HEK293 (cell line): ENCODE measurements around the gene SOX5.

ENCODE experiments used
- HOXA7 ChIP-seq: sonication (generic); formaldehyde crosslinking; IDR thresholded peaks from 2 replicates; pipeline ENCODE4 v1.8.1; 2022; ENCODE audit warnings: missing genetic modification reagents, borderline replicate concordance
- PRDM1 ChIP-seq: fragments of 450-650 bp; formaldehyde crosslinking; IDR thresholded peaks from 2 replicates; pipeline ENCODE4; 2016; ENCODE audit warnings: missing biosample characterization, missing genetic modification characterization
- ZBTB20 ChIP-seq: fragments of 450-650 bp; formaldehyde crosslinking; IDR thresholded peaks from 2 replicates; pipeline ENCODE4 v1.5.1; 2016; ENCODE audit warnings: missing biosample characterization, missing genetic modification characterization
- ZNF394 ChIP-seq: fragments of 450-650 bp; formaldehyde crosslinking; IDR thresholded peaks from 2 replicates; pipeline ENCODE4 v1.5.1; 2016; ENCODE audit warnings: missing biosample characterization, missing genetic modification characterization, mild to moderate bottlenecking, moderate library complexity, borderline replicate concordance
- ZNF670 ChIP-seq: fragments of 450-650 bp; formaldehyde crosslinking; IDR thresholded peaks from 2 replicates; pipeline ENCODE4 v1.5.1; 2016; ENCODE audit warnings: missing biosample characterization, missing genetic modification characterization, low read depth
- ZNF768 ChIP-seq: fragments of 450-650 bp; formaldehyde crosslinking; IDR thresholded peaks from 2 replicates; pipeline ENCODE4 v1.5.1; 2018; ENCODE audit warnings: missing biosample characterization, mild to moderate bottlenecking, missing genetic modification characterization
- TF ChIP-seq, protein P1 (sequence below): fragments of 450-650 bp; formaldehyde crosslinking; conservative IDR thresholded peaks from 2 replicates; pipeline ENCODE4 v1.5.1; 2016; ENCODE audit warnings: low read depth, missing biosample characterization, missing genetic modification characterization
- TF ChIP-seq, protein P2 (sequence below): fragments of 450-650 bp; formaldehyde crosslinking; IDR thresholded peaks from 2 replicates; pipeline ENCODE4 v1.5.1; 2017; ENCODE audit warnings: missing biosample characterization, missing genetic modification characterization
- TF ChIP-seq, protein P3 (sequence below): fragments of 450-650 bp; formaldehyde crosslinking; IDR thresholded peaks from 2 replicates; pipeline ENCODE4 v1.5.1; 2016; ENCODE audit warnings: missing biosample characterization, missing genetic modification characterization
- TF ChIP-seq, protein P4 (sequence below): fragments of 450-650 bp; formaldehyde crosslinking; IDR thresholded peaks from 2 replicates; pipeline ENCODE4 v1.5.1; 2016; ENCODE audit warnings: missing biosample characterization, missing genetic modification characterization
- TF ChIP-seq, protein P5 (sequence below): fragments of 450-650 bp; formaldehyde crosslinking; IDR thresholded peaks from 2 replicates; pipeline ENCODE4 v1.5.1; 2016; ENCODE audit warnings: missing biosample characterization, missing genetic modification characterization

DNA sequence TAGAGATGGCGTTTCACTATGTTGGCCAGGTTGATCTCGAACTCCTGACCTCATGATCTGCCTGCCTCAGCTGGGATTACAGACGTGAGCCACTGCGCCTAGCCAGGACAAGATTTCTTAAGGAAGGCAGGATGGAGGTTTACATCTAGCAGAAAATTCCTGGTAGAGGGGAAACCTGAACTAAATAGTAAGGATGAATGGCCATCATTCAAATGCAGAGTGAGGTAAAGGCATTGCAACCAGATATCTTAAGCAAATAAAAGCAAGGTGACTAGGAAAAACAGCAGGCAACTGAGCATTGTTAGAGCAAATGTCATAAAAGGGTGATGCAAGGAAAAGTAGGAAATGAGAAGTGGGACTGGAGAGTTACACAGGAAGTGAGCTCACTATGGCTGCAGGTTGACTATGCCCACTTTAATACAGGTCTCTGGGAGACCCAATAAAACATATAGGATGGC, 133.0 kb downstream of the SOX5 start:
- TF ChIP-seq HOXA7 (no peak), ZBTB20 (tag by site-specific recombination) (no peak), ZNF394 (no peak), ZNF670 (tag by site-specific recombination) (no peak), ZNF768 (tag by site-specific recombination) (no peak), PRDM1 (tag by site-specific recombination) (no peak)
- TF ChIP-seq, protein P1, sequence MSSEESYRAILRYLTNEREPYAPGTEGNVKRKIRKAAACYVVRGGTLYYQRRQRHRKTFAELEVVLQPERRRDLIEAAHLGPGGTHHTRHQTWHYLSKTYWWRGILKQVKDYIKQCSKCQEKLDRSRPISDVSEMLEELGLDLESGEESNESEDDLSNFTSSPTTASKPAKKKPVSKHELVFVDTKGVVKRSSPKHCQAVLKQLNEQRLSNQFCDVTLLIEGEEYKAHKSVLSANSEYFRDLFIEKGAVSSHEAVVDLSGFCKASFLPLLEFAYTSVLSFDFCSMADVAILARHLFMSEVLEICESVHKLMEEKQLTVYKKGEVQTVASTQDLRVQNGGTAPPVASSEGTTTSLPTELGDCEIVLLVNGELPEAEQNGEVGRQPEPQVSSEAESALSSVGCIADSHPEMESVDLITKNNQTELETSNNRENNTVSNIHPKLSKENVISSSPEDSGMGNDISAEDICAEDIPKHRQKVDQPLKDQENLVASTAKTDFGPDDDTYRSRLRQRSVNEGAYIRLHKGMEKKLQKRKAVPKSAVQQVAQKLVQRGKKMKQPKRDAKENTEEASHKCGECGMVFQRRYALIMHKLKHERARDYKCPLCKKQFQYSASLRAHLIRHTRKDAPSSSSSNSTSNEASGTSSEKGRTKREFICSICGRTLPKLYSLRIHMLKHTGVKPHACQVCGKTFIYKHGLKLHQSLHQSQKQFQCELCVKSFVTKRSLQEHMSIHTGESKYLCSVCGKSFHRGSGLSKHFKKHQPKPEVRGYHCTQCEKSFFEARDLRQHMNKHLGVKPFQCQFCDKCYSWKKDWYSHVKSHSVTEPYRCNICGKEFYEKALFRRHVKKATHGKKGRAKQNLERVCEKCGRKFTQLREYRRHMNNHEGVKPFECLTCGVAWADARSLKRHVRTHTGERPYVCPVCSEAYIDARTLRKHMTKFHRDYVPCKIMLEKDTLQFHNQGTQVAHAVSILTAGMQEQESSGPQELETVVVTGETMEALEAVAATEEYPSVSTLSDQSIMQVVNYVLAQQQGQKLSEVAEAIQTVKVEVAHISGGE (tag by site-specific recombination): 0 out of 2 replicates have a peak, but pooled peaks have one; percentile 16
- TF ChIP-seq, protein P2, sequence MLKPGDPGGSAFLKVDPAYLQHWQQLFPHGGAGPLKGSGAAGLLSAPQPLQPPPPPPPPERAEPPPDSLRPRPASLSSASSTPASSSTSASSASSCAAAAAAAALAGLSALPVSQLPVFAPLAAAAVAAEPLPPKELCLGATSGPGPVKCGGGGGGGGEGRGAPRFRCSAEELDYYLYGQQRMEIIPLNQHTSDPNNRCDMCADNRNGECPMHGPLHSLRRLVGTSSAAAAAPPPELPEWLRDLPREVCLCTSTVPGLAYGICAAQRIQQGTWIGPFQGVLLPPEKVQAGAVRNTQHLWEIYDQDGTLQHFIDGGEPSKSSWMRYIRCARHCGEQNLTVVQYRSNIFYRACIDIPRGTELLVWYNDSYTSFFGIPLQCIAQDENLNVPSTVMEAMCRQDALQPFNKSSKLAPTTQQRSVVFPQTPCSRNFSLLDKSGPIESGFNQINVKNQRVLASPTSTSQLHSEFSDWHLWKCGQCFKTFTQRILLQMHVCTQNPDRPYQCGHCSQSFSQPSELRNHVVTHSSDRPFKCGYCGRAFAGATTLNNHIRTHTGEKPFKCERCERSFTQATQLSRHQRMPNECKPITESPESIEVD: no peak
- TF ChIP-seq, protein P3, sequence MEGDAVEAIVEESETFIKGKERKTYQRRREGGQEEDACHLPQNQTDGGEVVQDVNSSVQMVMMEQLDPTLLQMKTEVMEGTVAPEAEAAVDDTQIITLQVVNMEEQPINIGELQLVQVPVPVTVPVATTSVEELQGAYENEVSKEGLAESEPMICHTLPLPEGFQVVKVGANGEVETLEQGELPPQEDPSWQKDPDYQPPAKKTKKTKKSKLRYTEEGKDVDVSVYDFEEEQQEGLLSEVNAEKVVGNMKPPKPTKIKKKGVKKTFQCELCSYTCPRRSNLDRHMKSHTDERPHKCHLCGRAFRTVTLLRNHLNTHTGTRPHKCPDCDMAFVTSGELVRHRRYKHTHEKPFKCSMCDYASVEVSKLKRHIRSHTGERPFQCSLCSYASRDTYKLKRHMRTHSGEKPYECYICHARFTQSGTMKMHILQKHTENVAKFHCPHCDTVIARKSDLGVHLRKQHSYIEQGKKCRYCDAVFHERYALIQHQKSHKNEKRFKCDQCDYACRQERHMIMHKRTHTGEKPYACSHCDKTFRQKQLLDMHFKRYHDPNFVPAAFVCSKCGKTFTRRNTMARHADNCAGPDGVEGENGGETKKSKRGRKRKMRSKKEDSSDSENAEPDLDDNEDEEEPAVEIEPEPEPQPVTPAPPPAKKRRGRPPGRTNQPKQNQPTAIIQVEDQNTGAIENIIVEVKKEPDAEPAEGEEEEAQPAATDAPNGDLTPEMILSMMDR (tag by site-specific recombination): no peak
- TF ChIP-seq, protein P4, sequence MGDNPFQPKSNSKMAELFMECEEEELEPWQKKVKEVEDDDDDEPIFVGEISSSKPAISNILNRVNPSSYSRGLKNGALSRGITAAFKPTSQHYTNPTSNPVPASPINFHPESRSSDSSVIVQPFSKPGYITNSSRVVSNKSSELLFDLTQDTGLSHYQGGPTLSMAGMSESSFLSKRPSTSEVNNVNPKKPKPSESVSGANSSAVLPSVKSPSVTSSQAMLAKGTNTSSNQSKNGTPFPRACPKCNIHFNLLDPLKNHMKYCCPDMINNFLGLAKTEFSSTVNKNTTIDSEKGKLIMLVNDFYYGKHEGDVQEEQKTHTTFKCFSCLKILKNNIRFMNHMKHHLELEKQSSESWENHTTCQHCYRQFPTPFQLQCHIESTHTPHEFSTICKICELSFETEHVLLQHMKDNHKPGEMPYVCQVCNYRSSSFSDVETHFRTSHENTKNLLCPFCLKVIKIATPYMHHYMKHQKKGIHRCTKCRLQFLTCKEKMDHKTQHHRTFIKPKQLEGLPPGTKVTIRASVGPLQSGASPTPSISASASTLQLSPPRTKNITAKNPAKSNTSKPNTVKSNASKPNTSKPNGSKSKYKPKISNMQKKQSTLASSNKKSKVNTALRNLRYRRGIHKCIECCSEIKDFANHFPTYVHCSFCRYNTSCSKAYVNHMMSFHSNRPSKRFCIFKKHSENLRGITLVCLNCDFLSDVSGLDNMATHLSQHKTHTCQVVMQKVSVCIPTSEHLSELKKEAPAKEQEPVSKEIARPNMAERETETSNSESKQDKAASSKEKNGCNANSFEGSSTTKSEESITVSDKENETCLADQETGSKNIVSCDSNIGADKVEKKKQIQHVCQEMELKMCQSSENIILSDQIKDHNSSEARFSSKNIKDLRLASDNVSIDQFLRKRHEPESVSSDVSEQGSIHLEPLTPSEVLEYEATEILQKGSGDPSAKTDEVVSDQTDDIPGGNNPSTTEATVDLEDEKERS (tag by site-specific recombination): no peak
- TF ChIP-seq, protein P5, sequence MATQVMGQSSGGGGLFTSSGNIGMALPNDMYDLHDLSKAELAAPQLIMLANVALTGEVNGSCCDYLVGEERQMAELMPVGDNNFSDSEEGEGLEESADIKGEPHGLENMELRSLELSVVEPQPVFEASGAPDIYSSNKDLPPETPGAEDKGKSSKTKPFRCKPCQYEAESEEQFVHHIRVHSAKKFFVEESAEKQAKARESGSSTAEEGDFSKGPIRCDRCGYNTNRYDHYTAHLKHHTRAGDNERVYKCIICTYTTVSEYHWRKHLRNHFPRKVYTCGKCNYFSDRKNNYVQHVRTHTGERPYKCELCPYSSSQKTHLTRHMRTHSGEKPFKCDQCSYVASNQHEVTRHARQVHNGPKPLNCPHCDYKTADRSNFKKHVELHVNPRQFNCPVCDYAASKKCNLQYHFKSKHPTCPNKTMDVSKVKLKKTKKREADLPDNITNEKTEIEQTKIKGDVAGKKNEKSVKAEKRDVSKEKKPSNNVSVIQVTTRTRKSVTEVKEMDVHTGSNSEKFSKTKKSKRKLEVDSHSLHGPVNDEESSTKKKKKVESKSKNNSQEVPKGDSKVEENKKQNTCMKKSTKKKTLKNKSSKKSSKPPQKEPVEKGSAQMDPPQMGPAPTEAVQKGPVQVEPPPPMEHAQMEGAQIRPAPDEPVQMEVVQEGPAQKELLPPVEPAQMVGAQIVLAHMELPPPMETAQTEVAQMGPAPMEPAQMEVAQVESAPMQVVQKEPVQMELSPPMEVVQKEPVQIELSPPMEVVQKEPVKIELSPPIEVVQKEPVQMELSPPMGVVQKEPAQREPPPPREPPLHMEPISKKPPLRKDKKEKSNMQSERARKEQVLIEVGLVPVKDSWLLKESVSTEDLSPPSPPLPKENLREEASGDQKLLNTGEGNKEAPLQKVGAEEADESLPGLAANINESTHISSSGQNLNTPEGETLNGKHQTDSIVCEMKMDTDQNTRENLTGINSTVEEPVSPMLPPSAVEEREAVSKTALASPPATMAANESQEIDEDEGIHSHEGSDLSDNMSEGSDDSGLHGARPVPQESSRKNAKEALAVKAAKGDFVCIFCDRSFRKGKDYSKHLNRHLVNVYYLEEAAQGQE (tag by site-specific recombination): no peak
